Measurements from ENCODE around the gene PSPN. TPM values are rescaled to one million over a fixed set of nuclear protein-coding genes. Genes with fewer than 3 reads are reported as not detected.
"Not testable (repeated sequence)": the region's sequence is repeated elsewhere in the genome, so short reads cannot be mapped to it uniquely, and the experiment has no call there.

PSPN gene
- total RNA-seq, 4 donors from 2014 or later = 1.4 to 3.7 (median 1.8) TPM

GRCh38 chr19:6402837-6403608, 27.3 kb upstream of the PSPN start:
- TF ChIP-seq POLR2AphosphoS5 (IDR thresholded peaks at IDR 0.05) (peak in 2 of 3 donors; percentile 35 to 54), EP300 (IDR thresholded peaks at IDR 0.05; ENCODE audit: low read depth) (no peak)
- Histone ChIP-seq H3K27ac (peak overlapping the region; percentile 74 to 84 (median 80)), H3K9me3 (no peaks in the 10 kb centered on the region), H3K4me3 (peak overlapping the region in 1 of 4 donors; percentile 26), H3K4me1 (peaks cover 3 to 23% (median 13%) of the 10 kb centered on the region in 4 donors), H3K36me3 (no peaks in the 10 kb centered on the region), H3K27me3 (no peaks in the 10 kb centered on the region)
- DNase-seq = peak; percentile 84
- in situ Hi-C loops (cut with MboI; ENCODE audit: low pct_ligation_motif_present in 1 of 4, low pct_unique_long_range_greater_than_20kb in 1 of 4, low sequenced_read_pairs in 3 of 4) (no loop called here), intact Hi-C loops (cut with DNase I; ENCODE audit: low total_unique reads) (no loop called here)
- 42 to 49% methylated on average over 7 to 22 of the region's 22 CpGs for WGBS, 2 donors (ENCODE audit: low coverage in 1 of 2)

GRCh38 chr19:6402058-6402457, 26.3 kb upstream of the PSPN start:
- Histone ChIP-seq H3K4me1 (peaks cover 3 to 23% (median 13%) of the 10 kb centered on the region in 4 donors), H3K4me3 (peak overlapping the region in 1 of 4 donors; percentile 26), H3K27me3 (no peaks in the 10 kb centered on the region), H3K27ac (peak overlapping the region; percentile 74 to 84 (median 80)), H3K9me3 (no peaks in the 10 kb centered on the region), H3K36me3 (no peaks in the 10 kb centered on the region)
- intact Hi-C loops (cut with DNase I; ENCODE audit: low total_unique reads) = no loop called here
- TF ChIP-seq EP300 (IDR thresholded peaks at IDR 0.05; ENCODE audit: low read depth) (no peak), CTCF (IDR thresholded peaks at IDR 0.05) (no peak), POLR2AphosphoS5 (IDR thresholded peaks at IDR 0.05) (no peak), POLR2A (IDR thresholded peaks at IDR 0.05) (no peak)
- no peak for DNase-seq
- in situ Hi-C loops (cut with MboI; ENCODE audit: low pct_ligation_motif_present in 1 of 4, low pct_unique_long_range_greater_than_20kb in 1 of 4, low sequenced_read_pairs in 3 of 4) = no loop called here
- WGBS, 2 donors (ENCODE audit: low coverage in 1 of 2) = 73 to 75% methylated on average over 4 to 10 of the region's 10 CpGs

- 79 to 90% methylated on average over 5 to 23 of the region's 23 CpGs for WGBS, 2 donors (ENCODE audit: low coverage in 1 of 2)
These were observed 24.6 kb upstream of the PSPN start for GRCh38 chr19:6400062-6400944.

GRCh38 chr19:6396305-6396704, 20.6 kb upstream of the PSPN start:
- Histone ChIP-seq H3K4me1 (peaks cover 5 to 18% (median 8%) of the 10 kb centered on the region in 4 donors), H3K4me3 (no peak overlapping the region), H3K36me3 (no peaks in the 10 kb centered on the region), H3K9me3 (no peaks in the 10 kb centered on the region), H3K27ac (no peak overlapping the region), H3K27me3 (no peaks in the 10 kb centered on the region)
- in situ Hi-C loops (cut with MboI; ENCODE audit: low pct_ligation_motif_present in 1 of 4, low pct_unique_long_range_greater_than_20kb in 1 of 4, low sequenced_read_pairs in 3 of 4) (no loop called here), intact Hi-C loops (cut with DNase I; ENCODE audit: low total_unique reads) (no loop called here)
- TF ChIP-seq POLR2AphosphoS5 (IDR thresholded peaks at IDR 0.05) = no peak
- TF ChIP-seq EP300 (IDR thresholded peaks at IDR 0.05; ENCODE audit: low read depth) = no peak
- no peak for TF ChIP-seq POLR2A (IDR thresholded peaks at IDR 0.05)
- TF ChIP-seq CTCF (IDR thresholded peaks at IDR 0.05) = no peak
- WGBS, 2 donors (ENCODE audit: low coverage in 1 of 2) = 97% methylated on average over 12 of the region's 12 CpGs; no CpG with 5 or more reads in 1 of the 2 donors
- no peak for DNase-seq

More at GRCh38 chr19:6400062-6400944, 24.6 kb upstream of the PSPN start:
- H3K27me3 ChIP-seq; in situ Hi-C loops (cut with MboI; ENCODE audit: low pct_ligation_motif_present in 1 of 4, low pct_unique_long_range_greater_than_20kb in 1 of 4, low sequenced_read_pairs in 3 of 4); H3K9me3 ChIP-seq; H3K4me3 ChIP-seq; intact Hi-C loops (cut with DNase I; ENCODE audit: low total_unique reads); DNase-seq; H3K36me3 ChIP-seq; H3K27ac ChIP-seq: not testable (repeated sequence)
- H3K4me1 ChIP-seq = peaks cover 3 to 23% (median 13%) of the 10 kb centered on the region in 4 donors

- intact Hi-C loops (cut with DNase I; ENCODE audit: low total_unique reads) = no loop called here
- WGBS, 2 donors (ENCODE audit: low coverage in 1 of 2) = 92 to 94% methylated on average over 3 of the region's 3 CpGs
These were observed 19.1 kb upstream of the PSPN start for GRCh38 chr19:6394831-6395230.

More at GRCh38 chr19:6394831-6395230, 19.1 kb upstream of the PSPN start:
- Histone ChIP-seq H3K27me3 (no peaks in the 10 kb centered on the region), H3K36me3 (peaks cover 0 to 7% (median 0%) of the 10 kb centered on the region in 4 donors), H3K4me1 (peaks cover 5 to 18% (median 8%) of the 10 kb centered on the region in 4 donors), H3K9me3 (no peaks in the 10 kb centered on the region), H3K4me3 (no peak overlapping the region), H3K27ac (no peak overlapping the region)
- in situ Hi-C loops (cut with MboI; ENCODE audit: low pct_ligation_motif_present in 1 of 4, low pct_unique_long_range_greater_than_20kb in 1 of 4, low sequenced_read_pairs in 3 of 4) = no loop called here
- TF ChIP-seq POLR2AphosphoS5 (IDR thresholded peaks at IDR 0.05) (no peak), POLR2A (IDR thresholded peaks at IDR 0.05) (no peak), EP300 (IDR thresholded peaks at IDR 0.05; ENCODE audit: low read depth) (no peak), CTCF (IDR thresholded peaks at IDR 0.05) (no peak)
- DNase-seq = no peak

Data from transverse colon (tissue), 4 donors.